GM12878 (cell line): ENCODE measurements around the gene DUSP22. TPM values are rescaled to one million over a fixed set of nuclear protein-coding genes. Genes with fewer than 3 reads are reported as not detected.

Experiments
- ATAC-seq: fragments of 200-7000 bp; cut with Tn5 transposase; 3 replicates; pipeline ENCODE4 v1.9.1; 2020; ENCODE audit warnings: mild to moderate bottlenecking, moderate library complexity
- BruUV-seq: library from RNA; stranded (reverse); fragments of 400-500 nt; replicated peaks from 2 replicates; lab custom pipeline; 2021; lab: Mats Ljungman, UMichigan
- CTCF ChIA-PET: fragments of 300-600 bp; sonication (Branson Sonifier 250); formaldehyde crosslinking; extraction: SDS; loops from one replicate; lab custom pipeline; 2021; ENCODE audit warnings: inconsistent platforms; lab: Yijun Ruan, JAX
- POLR2A ChIA-PET: fragments of 350-600 bp; formaldehyde crosslinking; extraction: SDS; loops from one replicate; lab custom pipeline; 2021; ENCODE audit warnings: inconsistent platforms; lab: Charles Lee
- RAD21 ChIA-PET: fragments of 300-600 bp; sonication (Branson Sonifier 250); formaldehyde crosslinking; loops from one replicate; lab custom pipeline; 2023; ENCODE audit warnings: antibody characterized with exemption; ENCODE audit not compliant: unreplicated experiment; lab: Charles Lee
- SMC1A ChIA-PET: fragments of 300-600 bp; sonication (Branson Sonifier 250); formaldehyde crosslinking; loops from one replicate; lab custom pipeline; 2023; ENCODE audit not compliant: unreplicated experiment, uncharacterized antibody; lab: Charles Lee
- DNase-seq: peaks from one replicate; pipeline ENCODE4 v3.0.0-alpha.2; 2011; ENCODE audit warnings: low read depth, low spot score
- FAIRE-seq: peaks from 3 replicates; lab custom pipeline; 2011; peaks lifted over from hg19 to GRCh38; lab: Jason Lieb, UNC
- H2AFZ ChIP-seq: 2 replicates; pipeline ENCODE4 v1.6.0; 2011; ENCODE audit warnings: low read depth, low read length, control low read depth; ENCODE audit not compliant: control insufficient read depth
- H3K27ac ChIP-seq: 2 replicates; pipeline ENCODE4 v1.5.1; 2011; ENCODE audit warnings: control low read depth; ENCODE audit not compliant: control insufficient read depth, insufficient read depth
- H3K27me3 ChIP-seq, 2 experiments: replicated peaks in 1 of 2; 2 replicates each; pipeline versions ENCODE4 v1.6.0 to v1.6.1; 2011; ENCODE audit warnings: low read length in 1 of 2; ENCODE audit not compliant: control insufficient read depth in 2 of 2, insufficient read depth in 2 of 2
- H3K36me3 ChIP-seq, 2 experiments: 2 replicates each; pipeline ENCODE4 v1.5.1; 2011; ENCODE audit warnings: low read length in 1 of 2; ENCODE audit not compliant: control insufficient read depth in 2 of 2, insufficient read depth in 2 of 2
- H3K4me1 ChIP-seq: 2 replicates; pipeline ENCODE4 v1.6.1; 2011; ENCODE audit warnings: mild to moderate bottlenecking, low read length, moderate library complexity, mixed read lengths; ENCODE audit not compliant: control insufficient read depth, insufficient read depth
- H3K4me2 ChIP-seq: 2 replicates; pipeline ENCODE4 v1.6.0; 2011; ENCODE audit warnings: control low read depth; ENCODE audit not compliant: control insufficient read depth, insufficient read depth
- H3K4me3 ChIP-seq: fragments of 200-600 bp; sonication (generic); 2 replicates; pipeline ENCODE4 v1.5.1; 2016
- H3K79me2 ChIP-seq: 2 replicates; pipeline ENCODE4 v1.6.0; 2011; ENCODE audit warnings: low read length; ENCODE audit not compliant: control insufficient read depth, insufficient read depth
- H3K9ac ChIP-seq: 2 replicates; pipeline ENCODE4 v1.8.0; 2011; ENCODE audit warnings: low read length, control low read depth, mixed read lengths; ENCODE audit not compliant: control insufficient read depth, insufficient read depth
- H3K9me3 ChIP-seq: replicated peaks from 3 replicates; pipeline ENCODE4 v1.5.1; 2011; ENCODE audit warnings: mild to moderate bottlenecking, low read length; ENCODE audit not compliant: control insufficient read depth, insufficient read depth
- H4K20me1 ChIP-seq: 2 replicates; pipeline ENCODE4 v1.6.0; 2011; ENCODE audit not compliant: control insufficient read depth, insufficient read depth
- CHD1 ChIP-seq: IDR thresholded peaks from 2 replicates; pipeline ENCODE4 v1.6.1; 2012; ENCODE audit warnings: low read depth, low read length, improper control_type of control experiment
- HDAC2 ChIP-seq: fragments of 200-600 bp; sonication (generic); IDR thresholded peaks from 2 replicates; pipeline ENCODE4 v1.6.1; 2017
- IKZF2 ChIP-seq, 2 experiments: fragments of 450-650 bp; IDR thresholded peaks; 2 replicates each; pipeline ENCODE4 v1.6.1; 2017; ENCODE audit warnings: mild to moderate bottlenecking in 2 of 2, moderate library complexity in 2 of 2
- MTA2 ChIP-seq: fragments of 450-650 bp; IDR thresholded peaks from 2 replicates; pipeline ENCODE4 v1.6.1; 2016; ENCODE audit warnings: low read depth, mild to moderate bottlenecking, moderate library complexity
- MXI1 ChIP-seq: fragments of 150-350 bp; IDR thresholded peaks from 2 replicates; pipeline ENCODE4 v1.6.1; 2011; ENCODE audit warnings: low read depth, mild to moderate bottlenecking, inconsistent platforms, low read length, improper control_type of control experiment
- NFXL1 ChIP-seq: fragments of 450-650 bp; IDR thresholded peaks from 2 replicates; pipeline ENCODE4 v1.6.1; 2017; ENCODE audit warnings: antibody characterized with exemption, mild to moderate bottlenecking, borderline replicate concordance
- NFYA ChIP-seq: IDR thresholded peaks from 2 replicates; pipeline ENCODE4 v1.6.1; 2011; ENCODE audit warnings: low read depth, mild to moderate bottlenecking, low read length, improper control_type of control experiment, borderline replicate concordance
- NR2C1 ChIP-seq: fragments of 450-650 bp; IDR thresholded peaks from 2 replicates; pipeline ENCODE4 v1.6.1; 2017; ENCODE audit warnings: antibody characterized with exemption, mild to moderate bottlenecking, moderate library complexity
- NR2C2 ChIP-seq: IDR thresholded peaks from 2 replicates; pipeline ENCODE4 v1.6.1; 2011; ENCODE audit warnings: borderline replicate concordance, low read depth; ENCODE audit not compliant: control insufficient read depth, insufficient read length
- POLR2A ChIP-seq: IDR thresholded peaks from 2 replicates; pipeline ENCODE4 v1.6.1; 2011; ENCODE audit warnings: low read depth, mild to moderate bottlenecking, low read length
- SMARCA5 ChIP-seq: fragments of 450-650 bp; IDR thresholded peaks from 2 replicates; pipeline ENCODE4 v1.6.1; 2017; ENCODE audit warnings: mild to moderate bottlenecking
- SUPT20H ChIP-seq: IDR thresholded peaks from 2 replicates; pipeline ENCODE4 v1.6.1; 2011; ENCODE audit warnings: low read depth, mild to moderate bottlenecking, low read length, moderate library complexity, borderline replicate concordance; ENCODE audit not compliant: control insufficient read depth
- WGBS: methylation state at CpG from one replicate; pipeline ENCODE4 v1.1.6; 2016; ENCODE audit warnings: low lambda C conversion rate; ENCODE audit not compliant: insufficient replicate concordance, insufficient coverage; ENCODE audit errors: missing lambda C conversion rate; 5-methylcytosine and 5-hydroxymethylcytosine counted together
- in situ Hi-C: fragments of 300-500 bp; cut with MboI; formaldehyde crosslinking; loops from 9 replicates; pipeline ENCODE4 v1.14.3; 2018; ENCODE audit warnings: mixed read lengths
- intact Hi-C: fragments of 100-400 bp; cut with micrococcal nuclease; formaldehyde crosslinking; loops from one replicate; pipeline ENCODE4 v1.14.2; 2022; ENCODE audit not compliant: unreplicated experiment
- polyA plus RNA-seq, 11 experiments: library from polyadenylated mRNA; depleted of rRNA in 4 of 11; unstranded in 6 of 11; stranded (reverse) in 5 of 11; fragments of >200 nt; fragmentation: Nextera tagmentation in 4 of 11; fragmentation: Illumina TruSeq in 1 of 11; extraction: Ambion mirVana in 4 of 11; extraction: Trizol in 1 of 11; gene quantifications; 1 replicate in 1 of 11; 2 replicates in 10 of 11; pipeline versions ENCODE4 v1.2.1 to v1.2.3, GENCODE V29; 2011 to 2016; ENCODE audit warnings: inconsistent platforms in 2 of 11, missing spikeins in 2 of 11, low read depth in 1 of 11
- total RNA-seq, 4 experiments: library from RNA; depleted of rRNA in 3 of 4; stranded (reverse); fragments of >200 nt in 3 of 4; fragmentation: Illumina TruSeq in 1 of 4; extraction: Trizol in 1 of 4; gene quantifications; 2 replicates each; pipeline versions ENCODE4 v1.2.1 to v1.2.3, GENCODE V29; 2013 to 2021
- TF ChIP-seq, protein P1 (sequence below): fragments of 450-650 bp; IDR thresholded peaks from 2 replicates; pipeline ENCODE4 v1.6.1; 2018; ENCODE audit warnings: mild to moderate bottlenecking, low read depth, moderate library complexity; ENCODE audit not compliant: partially characterized antibody
- TF ChIP-seq, protein P2 (sequence below): fragments of 450-650 bp; IDR thresholded peaks from 2 replicates; pipeline ENCODE4 v1.6.1; 2017; ENCODE audit warnings: low read depth, mild to moderate bottlenecking, moderate library complexity
- TF ChIP-seq, protein P3 (sequence below): fragments of 450-650 bp; IDR thresholded peaks from 2 replicates; pipeline ENCODE4 v1.6.1; 2016; ENCODE audit warnings: mild to moderate bottlenecking

Gene DUSP22
- total and polyA plus RNA-seq, 10 of the 15 experiments (the other 5 are each of a cell fraction or from before 2014, with no cell fraction given): 78.9 to 156 (median 107) TPM

DNA sequence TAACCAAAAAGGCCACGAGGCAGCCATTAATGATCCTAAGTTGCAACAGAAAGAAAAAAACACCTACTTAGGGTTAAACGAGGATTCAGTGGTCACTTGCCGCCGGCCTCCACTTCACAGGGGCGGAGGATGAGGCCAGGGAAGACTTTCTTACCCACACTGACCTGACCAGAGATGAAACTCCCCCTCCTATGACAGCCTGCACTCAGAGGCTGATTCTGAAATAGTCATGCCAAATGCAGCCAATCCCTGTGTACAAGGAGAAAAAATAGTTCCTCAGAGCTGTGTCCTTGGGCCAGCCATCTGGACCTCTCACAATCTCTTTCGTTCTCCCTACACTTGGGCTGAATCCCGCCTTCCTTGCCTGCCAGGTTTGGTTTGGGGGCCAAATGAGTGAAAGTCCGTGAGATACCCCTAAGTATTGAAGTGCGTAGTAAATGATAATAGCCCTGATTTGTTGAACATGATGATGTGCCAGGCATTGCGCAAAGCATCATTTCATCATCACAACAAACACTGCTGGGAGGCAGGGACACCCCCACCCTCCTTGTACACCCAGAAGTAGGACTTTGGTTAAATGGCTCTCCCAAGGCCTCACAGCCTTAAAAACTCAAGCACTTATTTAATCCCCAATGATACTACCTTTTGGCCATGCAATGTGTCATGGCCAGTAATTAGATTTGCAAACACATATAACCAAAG, 96.1 kb downstream of the DUSP22 start (continued):
- TF ChIP-seq, protein P1, sequence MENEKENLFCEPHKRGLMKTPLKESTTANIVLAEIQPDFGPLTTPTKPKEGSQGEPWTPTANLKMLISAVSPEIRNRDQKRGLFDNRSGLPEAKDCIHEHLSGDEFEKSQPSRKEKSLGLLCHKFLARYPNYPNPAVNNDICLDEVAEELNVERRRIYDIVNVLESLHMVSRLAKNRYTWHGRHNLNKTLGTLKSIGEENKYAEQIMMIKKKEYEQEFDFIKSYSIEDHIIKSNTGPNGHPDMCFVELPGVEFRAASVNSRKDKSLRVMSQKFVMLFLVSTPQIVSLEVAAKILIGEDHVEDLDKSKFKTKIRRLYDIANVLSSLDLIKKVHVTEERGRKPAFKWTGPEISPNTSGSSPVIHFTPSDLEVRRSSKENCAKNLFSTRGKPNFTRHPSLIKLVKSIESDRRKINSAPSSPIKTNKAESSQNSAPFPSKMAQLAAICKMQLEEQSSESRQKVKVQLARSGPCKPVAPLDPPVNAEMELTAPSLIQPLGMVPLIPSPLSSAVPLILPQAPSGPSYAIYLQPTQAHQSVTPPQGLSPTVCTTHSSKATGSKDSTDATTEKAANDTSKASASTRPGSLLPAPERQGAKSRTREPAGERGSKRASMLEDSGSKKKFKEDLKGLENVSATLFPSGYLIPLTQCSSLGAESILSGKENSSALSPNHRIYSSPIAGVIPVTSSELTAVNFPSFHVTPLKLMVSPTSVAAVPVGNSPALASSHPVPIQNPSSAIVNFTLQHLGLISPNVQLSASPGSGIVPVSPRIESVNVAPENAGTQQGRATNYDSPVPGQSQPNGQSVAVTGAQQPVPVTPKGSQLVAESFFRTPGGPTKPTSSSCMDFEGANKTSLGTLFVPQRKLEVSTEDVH: no peak
- TF ChIP-seq POLR2A: no peak
- TF ChIP-seq SMARCA5: no peak
- no peak for TF ChIP-seq NR2C2
- TF ChIP-seq NFXL1: no peak
- TF ChIP-seq MXI1: no peak
- TF ChIP-seq MTA2: no peak
- TF ChIP-seq NR2C1: no peak
- TF ChIP-seq NFYA: no peak

DNA sequence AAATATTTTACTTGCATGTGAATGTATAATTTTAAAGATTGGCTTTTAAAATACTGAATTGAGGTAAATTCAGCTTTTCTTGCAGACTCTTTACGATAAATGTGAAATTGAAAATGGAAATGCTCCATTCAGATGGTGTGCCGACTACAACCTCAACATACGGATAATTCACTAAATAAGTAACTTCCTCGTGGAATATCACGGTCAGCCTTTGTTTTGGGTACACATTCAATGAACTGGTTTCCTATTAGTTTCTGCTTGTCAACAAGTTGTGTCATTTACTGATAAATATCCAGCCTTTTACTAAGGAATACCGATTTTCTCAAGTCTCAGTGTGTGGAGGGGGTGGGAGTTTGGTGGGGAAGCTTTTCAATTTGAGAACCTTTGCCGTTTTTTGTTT, 96.9 kb downstream of the DUSP22 start:
- no TSS peak for BruUV-seq
- FAIRE-seq (no peak), DNase-seq (no peak), ATAC-seq (no peak)
- Histone ChIP-seq H2AFZ (peak overlapping the region; percentile 13), H3K4me1 (peaks cover 23% of the 10 kb centered on the region), H3K79me2 (peaks cover 52% of the 10 kb centered on the region), H3K27me3 (no peaks in the 10 kb centered on the region), H3K9ac (peak overlapping the region; percentile 87), H4K20me1 (peaks cover 5% of the 10 kb centered on the region), H3K4me2 (peak overlapping the region; percentile 91), H3K9me3 (no peaks in the 10 kb centered on the region), H3K27ac (peak overlapping the region; percentile 97), H3K36me3 (peaks cover 0 to 5% of the 10 kb centered on the region in 2 experiments; a peak in 3 of 4 replicates), H3K4me3 (peak overlapping the region; percentile 78)
- 47% methylated on average over 7 of the region's 7 CpGs for WGBS
- RAD21 ChIA-PET: interaction anchor here (0.7 to 9.4 kb wide), 17 partner anchors 13 to 238 kb away, joined by 3 to 95 read pairs (median 13); partner anchors contain the start of gene DUSP22
- CTCF ChIA-PET: interaction anchor here (0.5 to 3.4 kb wide), 17 partner anchors 10 to 271 kb away, joined by 3 to 15 read pairs (median 3); no protein-coding TSS in a partner anchor
- in situ Hi-C loops: no loop called here
- POLR2A ChIA-PET: interaction anchor here (0.9 to 2.3 kb wide), 9 partner anchors 10 to 204 kb away, joined by 3 to 14 read pairs (median 4); no protein-coding TSS in a partner anchor
- SMC1A ChIA-PET: interaction anchor here (0.8 to 13.5 kb wide), 21 partner anchors 9 to 200 kb away, joined by 3 to 185 read pairs (median 7); no protein-coding TSS in a partner anchor
- intact Hi-C loops: no loop called here
- no peak for TF ChIP-seq HDAC2
- TF ChIP-seq CHD1: no peak
- peak in 1 of 2 experiments; percentile 36; a peak in 2 of 4 replicates for TF ChIP-seq IKZF2 (IDR thresholded peaks at IDR 0.05)
- TF ChIP-seq, protein P2, sequence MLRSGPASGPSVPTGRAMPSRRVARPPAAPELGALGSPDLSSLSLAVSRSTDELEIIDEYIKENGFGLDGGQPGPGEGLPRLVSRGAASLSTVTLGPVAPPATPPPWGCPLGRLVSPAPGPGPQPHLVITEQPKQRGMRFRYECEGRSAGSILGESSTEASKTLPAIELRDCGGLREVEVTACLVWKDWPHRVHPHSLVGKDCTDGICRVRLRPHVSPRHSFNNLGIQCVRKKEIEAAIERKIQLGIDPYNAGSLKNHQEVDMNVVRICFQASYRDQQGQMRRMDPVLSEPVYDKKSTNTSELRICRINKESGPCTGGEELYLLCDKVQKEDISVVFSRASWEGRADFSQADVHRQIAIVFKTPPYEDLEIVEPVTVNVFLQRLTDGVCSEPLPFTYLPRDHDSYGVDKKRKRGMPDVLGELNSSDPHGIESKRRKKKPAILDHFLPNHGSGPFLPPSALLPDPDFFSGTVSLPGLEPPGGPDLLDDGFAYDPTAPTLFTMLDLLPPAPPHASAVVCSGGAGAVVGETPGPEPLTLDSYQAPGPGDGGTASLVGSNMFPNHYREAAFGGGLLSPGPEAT: no peak
- TF ChIP-seq, protein P3, sequence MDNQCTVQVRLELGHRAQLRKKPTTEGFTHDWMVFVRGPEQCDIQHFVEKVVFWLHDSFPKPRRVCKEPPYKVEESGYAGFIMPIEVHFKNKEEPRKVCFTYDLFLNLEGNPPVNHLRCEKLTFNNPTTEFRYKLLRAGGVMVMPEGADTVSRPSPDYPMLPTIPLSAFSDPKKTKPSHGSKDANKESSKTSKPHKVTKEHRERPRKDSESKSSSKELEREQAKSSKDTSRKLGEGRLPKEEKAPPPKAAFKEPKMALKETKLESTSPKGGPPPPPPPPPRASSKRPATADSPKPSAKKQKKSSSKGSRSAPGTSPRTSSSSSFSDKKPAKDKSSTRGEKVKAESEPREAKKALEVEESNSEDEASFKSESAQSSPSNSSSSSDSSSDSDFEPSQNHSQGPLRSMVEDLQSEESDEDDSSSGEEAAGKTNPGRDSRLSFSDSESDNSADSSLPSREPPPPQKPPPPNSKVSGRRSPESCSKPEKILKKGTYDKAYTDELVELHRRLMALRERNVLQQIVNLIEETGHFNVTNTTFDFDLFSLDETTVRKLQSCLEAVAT: peak; percentile 84
- TF ChIP-seq SUPT20H: no peak
